ENCODE results near the gene SLIT3. TPM values are rescaled to one million over a fixed set of nuclear protein-coding genes. Genes with fewer than 3 reads are reported as not detected.

The SLIT3 gene
- total RNA-seq, 2 experiments from 2014 or later = not detected

DNA sequence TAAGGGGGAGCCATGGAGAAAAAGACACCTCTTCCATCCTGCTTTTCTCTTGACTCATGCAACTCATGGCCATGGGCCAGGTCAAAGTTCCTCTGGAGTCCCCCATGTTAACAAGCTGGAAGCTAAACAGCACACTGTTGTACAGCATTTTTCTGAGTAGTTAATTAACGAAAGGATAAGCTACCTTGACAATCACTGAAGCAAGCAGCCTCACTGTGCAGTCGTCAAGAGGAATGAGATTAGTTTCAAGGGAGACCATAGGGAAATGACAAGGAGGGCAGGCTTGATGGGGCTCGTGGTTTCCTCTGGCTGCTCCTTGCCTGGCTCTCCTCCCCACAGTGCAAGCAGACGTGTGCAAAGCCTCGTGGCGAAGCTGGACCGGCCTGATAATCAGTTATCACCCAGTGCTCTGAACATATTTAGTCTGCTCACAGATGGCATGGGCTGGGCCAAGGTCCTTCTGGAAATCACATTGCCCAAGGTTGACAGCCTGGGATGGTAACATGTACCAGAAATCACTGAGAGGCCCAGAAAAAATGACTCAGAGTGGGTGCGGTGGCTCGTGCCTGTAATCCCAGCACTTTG, 209.5 kb downstream of the SLIT3 start:
- ChIA-PET CTCF (no interaction called here), POLR2A (no interaction called here)
- no peaks in the 10 kb centered on the region for H3K4me1 Mint-ChIP-seq (ENCODE audit: low read depth)
- peaks cover 2% of the 10 kb centered on the region for H3K9me3 Mint-ChIP-seq
- H3K36me3 Mint-ChIP-seq (ENCODE audit: low read depth) = no peaks in the 10 kb centered on the region
- Histone ChIP-seq H3K4me1 (ENCODE audit: insufficient read depth, low read length) (no peaks in the 10 kb centered on the region), H3K27me3 (ENCODE audit: control insufficient read depth in 1 of 2, insufficient read depth in 2 of 2, low read length in 2 of 2) (no peaks in the 10 kb centered on the region), H3K9me3 (ENCODE audit: control insufficient read depth in 1 of 2, insufficient read depth in 1 of 2, low read length in 2 of 2) (peaks cover 0 to 5% of the 10 kb centered on the region in 2 experiments), H3K36me3 (ENCODE audit: insufficient read depth, low read length) (no peaks in the 10 kb centered on the region), H3K4me3 (ENCODE audit: low read length) (no peak overlapping the region), H3K27ac (ENCODE audit: low read depth in 1 of 2, low read length in 2 of 2) (no peak overlapping the region)
- no peak for ATAC-seq (ENCODE audit: poor library complexity)
- H3K4me3 Mint-ChIP-seq = no peak overlapping the region
- H3K27ac Mint-ChIP-seq = no peak overlapping the region
- TF ChIP-seq, protein P1, sequence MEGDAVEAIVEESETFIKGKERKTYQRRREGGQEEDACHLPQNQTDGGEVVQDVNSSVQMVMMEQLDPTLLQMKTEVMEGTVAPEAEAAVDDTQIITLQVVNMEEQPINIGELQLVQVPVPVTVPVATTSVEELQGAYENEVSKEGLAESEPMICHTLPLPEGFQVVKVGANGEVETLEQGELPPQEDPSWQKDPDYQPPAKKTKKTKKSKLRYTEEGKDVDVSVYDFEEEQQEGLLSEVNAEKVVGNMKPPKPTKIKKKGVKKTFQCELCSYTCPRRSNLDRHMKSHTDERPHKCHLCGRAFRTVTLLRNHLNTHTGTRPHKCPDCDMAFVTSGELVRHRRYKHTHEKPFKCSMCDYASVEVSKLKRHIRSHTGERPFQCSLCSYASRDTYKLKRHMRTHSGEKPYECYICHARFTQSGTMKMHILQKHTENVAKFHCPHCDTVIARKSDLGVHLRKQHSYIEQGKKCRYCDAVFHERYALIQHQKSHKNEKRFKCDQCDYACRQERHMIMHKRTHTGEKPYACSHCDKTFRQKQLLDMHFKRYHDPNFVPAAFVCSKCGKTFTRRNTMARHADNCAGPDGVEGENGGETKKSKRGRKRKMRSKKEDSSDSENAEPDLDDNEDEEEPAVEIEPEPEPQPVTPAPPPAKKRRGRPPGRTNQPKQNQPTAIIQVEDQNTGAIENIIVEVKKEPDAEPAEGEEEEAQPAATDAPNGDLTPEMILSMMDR (IDR thresholded peaks at IDR 0.05) = no peak
- peaks cover 4% of the 10 kb centered on the region for H3K27me3 Mint-ChIP-seq
- no peak for DNase-seq
- intact Hi-C loops (cut with DNase I, micrococcal nuclease) = no loop called here

DNA sequence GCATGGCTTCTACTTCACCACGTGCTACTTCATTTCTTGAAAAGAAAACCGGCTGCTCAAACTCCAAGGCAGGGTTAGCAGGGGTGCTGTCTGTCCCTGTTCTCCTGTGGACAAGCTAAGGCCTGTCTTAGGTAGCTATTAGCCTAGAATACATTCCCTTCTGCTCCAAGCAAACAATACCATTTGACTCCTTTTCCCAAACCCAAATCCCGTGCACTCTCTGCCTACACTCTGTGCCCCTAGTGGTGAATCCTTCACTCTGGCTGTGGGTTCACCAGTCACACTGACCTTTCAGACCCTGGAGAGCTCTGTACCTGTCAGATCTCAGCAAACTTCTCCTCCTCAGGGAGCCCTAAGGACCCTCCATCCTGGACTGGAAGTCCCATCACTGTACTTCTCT, 211.6 kb downstream of the SLIT3 start:
- Mint-ChIP-seq H3K27ac (no peak overlapping the region), H3K36me3 (ENCODE audit: low read depth) (no peaks in the 10 kb centered on the region)
- ATAC-seq (ENCODE audit: poor library complexity) = no peak

DNA sequence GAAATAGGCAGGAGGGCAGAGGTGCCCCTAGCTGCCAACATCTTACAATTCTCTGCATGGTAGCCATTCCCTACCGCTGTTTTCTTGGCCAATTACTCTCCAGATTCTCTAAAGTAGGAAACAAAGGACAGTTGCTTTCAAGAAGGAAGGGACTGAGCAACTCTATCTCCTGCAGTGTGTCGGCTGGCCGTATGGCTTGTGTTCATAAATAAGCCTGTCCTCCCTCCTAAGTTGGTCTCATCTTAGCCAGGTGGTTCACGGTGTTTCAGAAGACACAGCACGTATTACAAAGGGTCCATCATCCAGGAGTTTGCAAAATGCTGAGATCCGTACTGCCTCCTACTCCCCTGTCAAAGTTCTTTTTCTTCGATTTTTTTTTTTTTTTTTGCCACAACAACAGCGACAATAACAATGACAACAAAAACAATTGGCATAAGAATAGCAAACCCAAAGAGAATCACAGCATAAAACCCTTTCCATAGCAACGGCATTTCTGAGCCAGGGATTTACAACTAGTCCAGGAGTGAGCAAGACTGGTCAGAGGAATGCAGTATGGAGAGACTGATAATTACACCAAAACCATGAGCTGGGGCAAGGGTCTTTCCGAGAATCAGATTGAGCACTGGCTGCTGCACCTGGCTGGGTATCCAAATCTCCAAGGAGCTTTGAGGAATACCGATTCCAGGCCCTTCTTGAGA, 212.8 kb downstream of the SLIT3 start:
- ATAC-seq (ENCODE audit: poor library complexity) (no peak), DNase-seq (no peak)
- CTCF ChIA-PET = no interaction called here
- Histone ChIP-seq H3K9me3 (ENCODE audit: control insufficient read depth in 1 of 2, insufficient read depth in 1 of 2, low read length in 2 of 2) (peaks cover 0 to 5% of the 10 kb centered on the region in 2 experiments), H3K27ac (ENCODE audit: low read depth in 1 of 2, low read length in 2 of 2) (no peak overlapping the region), H3K27me3 (ENCODE audit: control insufficient read depth in 1 of 2, insufficient read depth in 2 of 2, low read length in 2 of 2) (no peaks in the 10 kb centered on the region), H3K36me3 (ENCODE audit: insufficient read depth, low read length) (no peaks in the 10 kb centered on the region), H3K4me1 (ENCODE audit: insufficient read depth, low read length) (no peaks in the 10 kb centered on the region), H3K4me3 (ENCODE audit: low read length) (no peak overlapping the region)
- Mint-ChIP-seq H3K27me3 (peaks cover 4% of the 10 kb centered on the region), H3K9me3 (peaks cover 2% of the 10 kb centered on the region), H3K27ac (no peak overlapping the region), H3K36me3 (ENCODE audit: low read depth) (no peaks in the 10 kb centered on the region), H3K4me1 (ENCODE audit: low read depth) (no peaks in the 10 kb centered on the region), H3K4me3 (no peak overlapping the region)
- intact Hi-C loops (cut with DNase I, micrococcal nuclease) = no loop called here
- POLR2A ChIA-PET = no interaction called here
- TF ChIP-seq, protein P1 (IDR thresholded peaks at IDR 0.05) = no peak

More for the DNA sequence above, 211.6 kb downstream of the SLIT3 start:
- H3K9me3 ChIP-seq (ENCODE audit: control insufficient read depth in 1 of 2, insufficient read depth in 1 of 2, low read length in 2 of 2) = peaks cover 0 to 5% of the 10 kb centered on the region in 2 experiments
- TF ChIP-seq, protein P1 (IDR thresholded peaks at IDR 0.05) = no peak
- no peak overlapping the region for H3K4me3 ChIP-seq (ENCODE audit: low read length)
- H3K9me3 Mint-ChIP-seq = peaks cover 2% of the 10 kb centered on the region
- ChIA-PET POLR2A (no interaction called here), CTCF (no interaction called here)
- H3K36me3 ChIP-seq (ENCODE audit: insufficient read depth, low read length) = no peaks in the 10 kb centered on the region
- no peaks in the 10 kb centered on the region for H3K4me1 ChIP-seq (ENCODE audit: insufficient read depth, low read length)
- no peaks in the 10 kb centered on the region for H3K27me3 ChIP-seq (ENCODE audit: control insufficient read depth in 1 of 2, insufficient read depth in 2 of 2, low read length in 2 of 2)
- H3K4me1 Mint-ChIP-seq (ENCODE audit: low read depth) = no peaks in the 10 kb centered on the region
- H3K4me3 Mint-ChIP-seq = no peak overlapping the region
- H3K27ac ChIP-seq (ENCODE audit: low read depth in 1 of 2, low read length in 2 of 2) = no peak overlapping the region
- peaks cover 4% of the 10 kb centered on the region for H3K27me3 Mint-ChIP-seq
- intact Hi-C loops (cut with DNase I, micrococcal nuclease) = no loop called here
- DNase-seq = no peak
